HuH-7 (cell line): ENCODE data around the gene C11orf24.

ENCODE experiments used
- DNase-seq: peaks from one replicate; pipeline ENCODE4 v3.0.0; 2011; ENCODE audit warnings: low spot score

Gene C11orf24

DNA sequence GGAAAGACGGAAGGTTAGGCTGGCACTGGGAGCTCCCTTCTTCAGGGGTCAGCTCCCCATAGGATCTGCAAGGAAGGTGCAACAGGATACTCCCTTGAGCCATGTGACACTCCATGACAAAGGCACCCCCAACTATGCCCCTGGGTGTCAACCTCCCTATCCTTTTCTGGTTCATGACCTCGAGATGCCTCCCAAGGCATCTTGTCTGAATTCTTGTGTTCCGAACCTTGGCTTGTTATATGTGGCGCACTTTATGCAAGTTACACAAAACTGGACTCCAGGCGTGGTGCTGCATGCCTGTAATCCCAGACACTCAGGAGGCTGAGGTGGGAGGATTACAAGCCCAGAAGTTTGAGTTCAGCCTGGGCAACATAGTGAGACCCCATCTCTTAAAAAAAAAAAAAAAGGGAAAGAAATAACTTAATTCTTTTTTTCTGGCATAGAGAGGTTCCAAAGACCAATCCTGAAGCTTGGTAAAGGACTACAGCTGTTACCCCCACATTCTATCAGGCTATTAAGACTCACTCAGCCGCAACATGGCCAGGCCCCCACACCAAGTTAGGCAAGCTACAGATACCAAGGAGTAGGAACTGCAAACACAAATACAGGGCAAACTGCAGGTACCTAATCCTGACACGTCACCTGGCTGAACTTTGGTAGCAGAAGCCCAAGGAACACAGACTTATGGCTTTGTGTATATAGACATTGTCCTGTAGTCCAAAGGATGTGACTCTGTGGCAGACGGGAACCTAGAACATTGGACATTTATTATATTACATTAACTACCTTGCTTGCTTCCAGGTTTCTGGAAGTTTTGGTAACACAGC is 1.4 kb downstream of the C11orf24 start:
- peak; percentile 83 for DNase-seq

- DNase-seq = no peak
These were observed 2.2 kb downstream of the C11orf24 start for GRCh38 chr11:68269414-68270081.

DNA sequence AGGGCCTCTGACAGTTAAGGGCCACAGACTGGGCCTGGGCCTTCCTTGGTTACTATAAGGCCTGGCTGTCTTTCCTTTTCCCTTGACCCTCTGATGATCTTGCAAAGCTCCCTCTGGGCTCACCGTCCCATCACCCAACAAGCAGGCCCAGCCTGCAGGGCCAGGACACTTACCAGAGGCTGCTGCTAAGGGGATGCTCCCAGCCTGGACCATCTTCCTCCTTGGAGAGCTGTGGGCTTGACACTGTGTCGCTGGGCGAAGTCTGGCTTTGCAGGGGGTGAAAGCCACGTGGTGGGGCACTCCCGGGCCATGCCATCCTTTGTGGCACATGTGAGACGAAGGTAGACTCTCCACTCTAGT is 3.9 kb downstream of the C11orf24 start:
- DNase-seq = no peak

- DNase-seq = no peak
These were observed 4.6 kb downstream of the C11orf24 start for GRCh38 chr11:68266936-68267880.

- no peak for DNase-seq
These were observed 5.5 kb downstream of the C11orf24 start for GRCh38 chr11:68266121-68266891.

DNA sequence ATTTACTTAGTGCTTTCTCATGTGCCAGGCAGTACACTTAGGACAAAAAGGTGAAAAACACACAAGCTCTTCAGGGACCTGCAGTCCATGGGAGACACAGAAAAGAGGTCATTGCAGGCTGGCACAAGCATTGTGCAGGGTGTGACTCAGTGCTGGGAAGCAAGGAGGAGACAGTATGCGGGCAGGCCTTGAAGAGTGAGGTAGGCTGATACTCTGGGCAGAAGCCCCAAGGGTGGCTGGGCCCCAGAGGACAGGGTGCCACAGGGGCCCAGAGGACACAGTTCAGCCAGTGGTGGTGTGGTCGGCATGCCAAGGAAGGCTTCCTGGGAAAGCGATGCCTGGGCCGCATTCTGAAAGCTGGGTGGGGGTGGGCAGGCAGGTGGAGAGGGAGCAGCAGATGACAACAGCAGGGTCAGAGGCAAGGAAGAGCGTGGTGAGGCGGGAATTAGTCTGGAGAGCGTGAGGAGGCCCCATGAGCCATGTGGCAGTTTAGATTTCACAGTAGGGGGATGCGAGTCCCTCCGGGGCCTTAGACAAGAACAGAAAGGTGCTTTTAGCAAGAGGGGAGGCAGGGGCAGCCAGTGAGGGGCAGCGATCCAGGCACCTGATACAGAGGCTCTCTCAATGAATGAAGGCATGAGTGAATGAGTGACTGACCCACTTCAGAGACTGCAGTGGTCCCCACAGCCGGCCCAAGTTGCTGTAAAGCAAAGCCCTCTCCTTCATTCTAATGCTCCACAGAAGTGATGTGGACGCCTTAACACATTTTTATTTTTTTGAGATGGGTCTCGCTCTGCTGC is 6.8 kb downstream of the C11orf24 start:
- no peak for DNase-seq

DNA sequence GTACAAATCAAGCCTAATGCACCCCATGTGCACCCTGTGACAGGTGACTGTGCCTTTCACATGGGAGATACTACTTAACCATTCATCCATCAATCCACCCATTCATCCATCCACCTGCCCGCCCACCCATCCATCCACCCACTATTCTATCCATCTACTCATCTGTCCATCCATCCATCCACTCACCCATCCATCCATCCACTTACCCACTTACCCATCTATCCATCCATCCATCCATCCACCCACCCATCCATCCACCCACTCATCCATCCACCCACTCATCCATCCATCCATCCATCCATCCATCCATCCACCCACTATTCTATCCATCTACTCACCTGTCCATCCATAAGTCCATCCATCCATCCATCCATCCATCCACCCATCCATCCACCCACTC is 7.5 kb downstream of the C11orf24 start:
- no peak for DNase-seq

DNA sequence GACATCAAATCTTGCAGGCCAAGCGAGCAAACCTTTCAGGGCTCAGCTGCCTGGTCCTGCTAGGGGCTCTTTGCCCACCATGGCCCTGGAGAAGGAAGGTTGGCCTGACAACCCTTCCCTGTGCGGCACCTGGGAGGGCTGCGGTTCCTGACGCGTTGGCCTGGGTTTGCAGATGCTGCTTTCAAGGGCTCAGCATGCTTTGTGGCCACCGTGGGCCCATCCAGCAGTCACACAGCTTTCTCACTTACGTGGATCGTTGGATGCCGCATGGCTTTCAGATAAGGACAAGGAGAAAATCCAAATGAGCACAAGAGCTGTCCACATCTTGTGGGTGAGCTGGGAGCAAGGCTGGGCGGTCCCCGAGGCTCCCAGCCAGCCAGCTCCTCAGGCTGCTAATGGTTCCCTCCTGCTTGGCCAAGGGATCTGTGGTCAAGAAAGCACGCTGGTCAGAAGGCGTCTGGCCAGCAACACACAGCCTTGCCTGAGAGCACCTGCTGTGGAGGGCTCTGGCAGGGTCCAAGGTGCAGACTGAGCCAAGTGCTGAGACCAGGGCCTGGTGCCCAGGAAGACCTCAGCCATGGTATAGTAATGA is 8.2 kb downstream of the C11orf24 start:
- DNase-seq = no peak

DNA sequence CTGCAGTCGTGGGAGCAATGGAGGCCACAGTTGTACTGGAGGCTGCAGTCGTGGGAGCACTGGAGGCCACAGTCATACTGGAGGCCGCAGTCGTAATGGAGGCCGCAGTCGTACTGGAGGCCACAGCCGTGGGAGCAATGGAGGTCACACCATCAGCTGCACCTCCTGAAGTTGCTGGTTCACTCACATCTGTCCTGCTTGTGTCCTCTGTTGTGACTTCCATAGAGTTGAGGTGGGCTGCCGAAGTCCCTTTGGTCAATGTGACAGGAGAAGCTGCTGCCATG is 9.3 kb downstream of the C11orf24 start:
- DNase-seq = peak; percentile 12

DNA sequence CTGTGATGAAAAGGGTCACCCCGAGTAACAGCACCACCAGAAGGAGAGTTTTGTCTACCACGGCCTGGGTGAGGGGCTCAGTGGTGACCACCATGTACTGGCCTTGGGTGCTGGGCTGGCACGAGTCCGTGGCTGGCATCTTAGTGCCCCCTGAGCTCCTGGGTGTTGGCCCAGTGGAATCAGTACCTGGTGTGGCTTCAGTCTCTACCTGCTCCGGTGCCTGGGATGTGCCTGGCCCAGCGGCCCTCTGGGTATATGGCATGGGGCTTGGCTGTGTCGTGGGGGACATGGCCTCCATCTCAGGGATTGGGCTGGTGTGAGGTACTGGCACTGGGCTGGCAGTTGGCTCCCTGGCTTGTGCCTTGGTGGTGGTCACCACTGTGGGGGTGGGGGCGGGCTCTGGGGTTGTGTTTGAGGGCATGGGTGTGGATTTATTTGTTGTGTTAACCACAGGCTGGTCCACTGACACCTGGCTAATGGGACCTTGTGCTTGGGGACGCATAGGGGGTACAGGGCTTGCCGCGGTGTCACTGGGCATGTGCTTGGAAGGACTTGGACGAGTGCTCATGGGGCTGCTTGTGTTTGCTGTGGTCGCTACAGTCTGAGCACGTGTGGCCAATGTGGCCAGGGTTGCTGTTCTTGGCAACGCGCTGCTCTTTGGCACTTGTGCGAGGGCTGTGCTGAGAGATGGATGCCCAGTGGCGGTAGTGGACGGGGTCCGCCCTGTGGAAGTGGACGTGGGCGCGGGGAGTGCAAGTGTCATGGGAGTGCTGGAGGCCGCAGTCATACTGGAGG is 9.8 kb downstream of the C11orf24 start:
- peak; percentile 14 for DNase-seq

GRCh38 chr11:68261006-68261405 is 10.8 kb downstream of the C11orf24 start:
- DNase-seq = peak; percentile 19

DNA sequence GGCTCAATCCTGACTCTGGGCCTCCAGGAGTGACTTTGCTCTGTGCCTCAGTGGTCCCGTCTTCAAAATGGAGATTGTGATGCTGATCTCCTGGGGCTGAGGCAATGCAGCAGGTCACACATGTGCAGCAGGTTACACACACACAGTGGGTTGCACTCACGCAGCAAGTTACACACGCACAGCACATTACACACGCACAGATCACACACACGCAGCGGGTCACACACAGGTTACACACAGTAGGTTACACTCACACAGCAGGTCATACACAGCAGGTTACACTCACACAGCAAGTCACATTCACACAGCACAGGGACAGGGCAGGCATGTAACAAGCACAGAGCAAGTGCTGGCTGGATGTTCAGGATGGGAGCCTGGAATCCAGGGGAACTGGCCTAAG is 11.3 kb downstream of the C11orf24 start:
- DNase-seq = peak; percentile 26

DNA sequence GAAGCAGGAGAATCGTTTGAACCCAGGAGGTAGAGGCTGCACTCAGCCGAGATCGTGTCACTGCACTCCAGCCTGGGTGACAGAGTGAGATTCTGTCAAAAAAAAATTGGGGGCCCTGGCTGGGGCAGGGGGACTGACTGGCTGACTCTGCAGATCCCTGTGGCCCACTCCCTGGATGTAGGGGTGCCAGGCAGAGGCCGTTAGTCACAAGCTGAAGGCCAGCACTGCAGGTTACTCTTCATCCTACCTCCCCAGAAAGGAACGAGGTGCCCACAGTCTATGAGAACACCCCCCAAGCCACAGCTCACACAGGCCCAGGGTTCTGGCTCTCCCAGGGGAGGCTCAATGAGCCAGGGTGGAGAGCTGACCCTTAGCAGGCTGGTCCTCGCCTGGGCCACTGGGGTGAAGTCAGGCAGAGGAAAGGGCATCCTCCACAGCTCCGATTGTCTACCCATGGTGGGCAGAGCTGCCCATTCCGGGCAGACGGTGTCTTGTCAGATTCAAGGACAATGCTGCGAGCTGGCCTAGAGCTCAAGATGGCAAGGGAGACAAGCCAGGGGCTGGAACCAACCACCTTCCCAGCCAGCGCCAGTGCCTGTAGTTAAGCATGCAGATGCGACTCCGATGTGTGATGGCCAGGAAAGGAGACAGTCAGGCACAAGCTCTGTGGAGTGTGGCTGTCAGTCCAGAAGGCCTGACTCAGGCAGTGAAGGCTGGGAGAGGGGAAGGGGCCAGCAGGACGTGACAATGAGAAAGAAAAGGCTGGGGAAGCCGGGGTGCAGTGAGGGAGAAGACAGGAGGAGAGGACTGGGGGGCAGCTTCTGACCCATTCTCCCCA is 12.4 kb downstream of the C11orf24 start:
- peak; percentile 35 for DNase-seq

GRCh38 chr11:68258363-68258765 is 13.4 kb downstream of the C11orf24 start:
- no peak for DNase-seq

DNA sequence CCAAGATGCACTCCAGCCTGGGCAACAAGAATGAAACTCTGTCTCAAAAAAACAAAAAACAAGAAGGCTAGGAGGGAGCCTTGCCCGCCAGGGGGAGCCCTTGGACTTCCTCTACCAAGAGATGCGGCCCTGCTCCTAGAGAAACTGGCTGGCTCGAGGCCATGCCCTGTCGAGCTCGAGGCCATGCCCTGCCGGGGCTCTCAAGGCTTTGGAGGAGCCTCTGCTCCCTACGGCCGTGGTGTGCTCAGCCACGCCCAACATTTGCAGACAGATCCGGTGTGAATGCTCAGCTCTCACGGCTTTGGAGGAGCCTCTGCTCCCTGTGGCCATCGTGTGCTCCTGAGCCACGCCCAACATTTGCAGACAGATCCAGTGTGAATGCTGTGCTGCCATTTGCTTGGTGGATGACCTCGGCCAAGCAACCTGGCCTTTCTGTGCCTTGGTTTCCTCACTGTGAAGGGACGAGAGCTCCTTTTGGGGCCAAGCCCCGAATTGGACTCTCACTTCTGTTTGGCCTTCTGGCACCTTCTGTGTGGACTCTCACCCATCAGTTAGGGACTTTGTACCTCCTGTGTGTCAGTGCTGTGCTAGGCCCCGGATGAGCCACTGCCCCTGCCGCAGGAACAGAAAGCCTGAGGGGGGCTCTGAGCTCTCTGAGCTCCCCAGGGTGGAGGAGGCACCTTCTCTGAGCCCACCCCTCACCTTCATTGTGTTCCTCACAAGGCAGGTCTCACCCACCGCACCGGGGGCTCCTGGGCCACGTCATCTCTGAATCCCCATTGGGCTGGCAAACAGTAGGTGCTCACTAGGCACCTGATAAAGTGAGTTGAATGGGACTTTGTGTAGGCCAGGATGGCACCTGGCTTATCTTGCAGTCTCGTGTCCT is 14.1 kb downstream of the C11orf24 start:
- peak; percentile 99 for DNase-seq

- DNase-seq = peak; percentile 46
These were observed 15.4 kb downstream of the C11orf24 start for GRCh38 chr11:68256331-68256741.

DNA sequence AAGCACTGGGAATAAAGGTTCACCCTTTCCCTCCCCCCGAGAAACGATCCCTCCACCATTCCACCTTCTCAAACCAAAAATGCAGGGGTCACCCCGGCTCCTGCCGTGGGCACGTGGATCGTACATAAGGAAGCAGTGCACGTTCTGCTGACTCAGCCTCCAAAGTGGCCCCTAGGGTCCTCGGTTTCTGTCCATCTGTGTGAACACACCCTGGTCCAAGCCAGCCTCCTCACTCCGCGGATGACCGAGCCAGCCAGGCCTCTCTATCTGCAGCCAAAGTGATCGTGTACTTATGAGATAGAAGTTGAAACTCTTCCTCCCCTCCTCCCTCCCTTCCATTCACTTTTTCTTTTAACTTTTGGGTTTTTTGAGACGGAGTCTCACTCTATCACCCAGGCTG is 16.2 kb downstream of the C11orf24 start:
- DNase-seq = peak; percentile 34

GRCh38 chr11:68254421-68254820 is 17.4 kb downstream of the C11orf24 start:
- no peak for DNase-seq
